ENCODE data around the gene GTSF1L. TPM values are rescaled to one million over a fixed set of nuclear protein-coding genes. Genes with fewer than 3 reads are reported as not detected.

GTSF1L gene
- total RNA-seq, 1 donor from 2014 or later: not detected

GRCh38 chr20:43736588-43737158 is 9.9 kb upstream of the GTSF1L start:
- Mint-ChIP-seq H3K27me3 (no peaks in the 10 kb centered on the region), H3K4me1 (peaks cover 24% of the 10 kb centered on the region), H3K36me3 (ENCODE audit: low read depth) (no peaks in the 10 kb centered on the region), H3K4me3 (peak overlapping the region; percentile 10), H3K27ac (peak overlapping the region; percentile 78), H3K9me3 (no peaks in the 10 kb centered on the region)
- intact Hi-C loops (cut with micrococcal nuclease): loop anchor here (1.0 to 2.0 kb wide), 2 partner anchors 14 to 15 kb away; no protein-coding TSS in a partner anchor
- DNase-seq: peak; percentile 78

DNA sequence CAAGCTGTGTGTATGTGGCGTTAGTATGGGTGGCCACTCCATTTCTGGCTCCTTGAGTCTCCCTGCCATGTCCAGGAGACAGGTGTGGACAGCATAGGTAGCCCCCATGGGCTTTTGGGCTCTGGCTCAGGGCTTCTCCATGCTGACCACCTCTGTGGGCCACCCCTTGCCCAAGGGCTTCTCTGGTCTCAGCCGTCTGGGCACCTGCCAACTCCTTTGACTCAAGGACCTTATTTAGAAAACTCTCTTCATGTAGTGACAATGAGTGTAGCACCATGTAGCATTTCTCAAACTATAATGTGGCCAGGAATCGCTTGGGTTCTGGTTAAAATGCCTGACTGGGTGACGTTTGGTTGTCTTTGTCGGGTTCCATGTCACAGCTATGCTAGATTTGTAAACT is 5.1 kb upstream of the GTSF1L start:
- Mint-ChIP-seq H3K9me3 (no peaks in the 10 kb centered on the region), H3K27me3 (no peaks in the 10 kb centered on the region), H3K4me1 (peaks cover 29% of the 10 kb centered on the region), H3K27ac (no peak overlapping the region), H3K4me3 (no peak overlapping the region), H3K36me3 (ENCODE audit: low read depth) (peaks cover 7% of the 10 kb centered on the region)
- DNase-seq: no peak
- intact Hi-C loops (cut with micrococcal nuclease): no loop called here

DNA sequence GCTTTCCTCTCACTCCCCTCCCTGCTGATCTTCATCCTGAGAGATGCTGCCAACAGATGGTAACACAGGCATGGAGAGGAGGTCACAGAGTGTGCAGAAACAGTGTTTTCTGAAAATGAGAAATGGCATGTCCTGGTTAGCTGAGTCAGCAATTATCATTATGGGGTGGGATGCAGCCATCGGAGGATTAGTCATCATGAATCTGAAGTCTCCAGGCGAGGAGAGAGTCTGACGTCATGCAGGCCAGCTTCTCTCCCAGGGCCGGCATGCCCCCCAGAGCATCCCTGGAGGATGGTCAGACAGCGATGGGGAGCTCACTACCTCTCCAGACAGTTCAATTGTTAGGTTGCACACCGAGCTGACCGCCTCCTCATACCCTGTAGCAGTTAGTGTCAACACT is 4.7 kb upstream of the GTSF1L start:
- peaks cover 7% of the 10 kb centered on the region for H3K36me3 Mint-ChIP-seq (ENCODE audit: low read depth)
- no peaks in the 10 kb centered on the region for H3K27me3 Mint-ChIP-seq
- peaks cover 25% of the 10 kb centered on the region for H3K4me1 Mint-ChIP-seq
- no peak overlapping the region for H3K27ac Mint-ChIP-seq
- no peak for DNase-seq
- intact Hi-C loops (cut with micrococcal nuclease): no loop called here
- no peaks in the 10 kb centered on the region for H3K9me3 Mint-ChIP-seq
- H3K4me3 Mint-ChIP-seq: no peak overlapping the region

DNA sequence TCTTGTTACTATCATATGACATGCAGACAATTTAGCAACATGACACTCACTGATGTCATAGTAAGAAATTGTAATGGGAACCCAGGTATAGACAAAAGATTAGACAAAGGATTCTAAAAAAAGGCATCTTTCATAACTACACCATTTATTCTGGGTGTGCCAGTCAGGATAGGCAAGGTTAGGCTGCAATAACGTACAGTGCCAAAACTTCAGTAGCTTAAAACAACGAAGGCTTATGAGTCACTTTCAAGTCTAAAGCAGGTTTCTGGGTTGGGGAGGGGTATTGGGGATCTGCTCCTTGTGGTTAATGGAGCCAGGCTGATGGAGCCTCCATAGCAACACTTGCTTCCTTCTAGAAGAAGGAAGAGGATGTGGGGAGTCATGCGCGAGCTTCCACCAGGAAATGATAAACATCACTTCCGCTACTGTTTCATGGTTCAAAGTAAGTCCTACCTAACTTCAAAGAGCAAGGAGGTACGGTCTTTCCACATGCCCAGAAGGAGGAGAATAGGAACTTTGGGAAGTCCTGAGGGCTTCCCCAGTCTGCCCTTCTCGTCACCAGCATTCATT is 2.0 kb upstream of the GTSF1L start:
- intact Hi-C loops (cut with micrococcal nuclease): no loop called here
- H3K4me1 Mint-ChIP-seq: peaks cover 22% of the 10 kb centered on the region
- H3K27ac Mint-ChIP-seq: no peak overlapping the region
- H3K9me3 Mint-ChIP-seq: no peaks in the 10 kb centered on the region
- H3K27me3 Mint-ChIP-seq: no peaks in the 10 kb centered on the region
- no peak overlapping the region for H3K4me3 Mint-ChIP-seq
- no peak for DNase-seq
- H3K36me3 Mint-ChIP-seq (ENCODE audit: low read depth): peaks cover 7% of the 10 kb centered on the region

- Mint-ChIP-seq H3K27ac (no peak overlapping the region), H3K4me3 (no peak overlapping the region)
Observed at GRCh38 chr20:43727980-43728590, 1.3 kb upstream of the GTSF1L start.

GRCh38 chr20:43726333-43726732 is 469 bp downstream of the GTSF1L start:
- H3K9me3 Mint-ChIP-seq: no peaks in the 10 kb centered on the region
- no peaks in the 10 kb centered on the region for H3K27me3 Mint-ChIP-seq
- no peak overlapping the region for H3K27ac Mint-ChIP-seq
- no peak for DNase-seq
- peaks cover 25% of the 10 kb centered on the region for H3K4me1 Mint-ChIP-seq
- H3K36me3 Mint-ChIP-seq (ENCODE audit: low read depth): peaks cover 7% of the 10 kb centered on the region
- H3K4me3 Mint-ChIP-seq: no peak overlapping the region
- intact Hi-C loops (cut with micrococcal nuclease): no loop called here

More at GRCh38 chr20:43727980-43728590, 1.3 kb upstream of the GTSF1L start:
- DNase-seq: peak; percentile 75
- Mint-ChIP-seq H3K9me3 (no peaks in the 10 kb centered on the region), H3K4me1 (peaks cover 21% of the 10 kb centered on the region), H3K27me3 (no peaks in the 10 kb centered on the region), H3K36me3 (ENCODE audit: low read depth) (peaks cover 7% of the 10 kb centered on the region)
- intact Hi-C loops (cut with micrococcal nuclease): no loop called here

- intact Hi-C loops (cut with micrococcal nuclease): no loop called here
- no peak for DNase-seq
- Mint-ChIP-seq H3K27me3 (no peaks in the 10 kb centered on the region), H3K36me3 (ENCODE audit: low read depth) (peaks cover 7% of the 10 kb centered on the region), H3K9me3 (no peaks in the 10 kb centered on the region), H3K4me3 (no peak overlapping the region), H3K4me1 (peaks cover 26% of the 10 kb centered on the region), H3K27ac (no peak overlapping the region)
Observed at GRCh38 chr20:43725666-43726065, 1.1 kb downstream of the GTSF1L start.

GRCh38 chr20:43724383-43724782 is 2.4 kb downstream of the GTSF1L start:
- Mint-ChIP-seq H3K9me3 (peaks cover 4% of the 10 kb centered on the region), H3K4me3 (no peak overlapping the region), H3K27ac (no peak overlapping the region), H3K4me1 (peaks cover 26% of the 10 kb centered on the region), H3K27me3 (no peaks in the 10 kb centered on the region), H3K36me3 (ENCODE audit: low read depth) (peaks cover 12% of the 10 kb centered on the region)
- intact Hi-C loops (cut with micrococcal nuclease): no loop called here
- DNase-seq: no peak

DNA sequence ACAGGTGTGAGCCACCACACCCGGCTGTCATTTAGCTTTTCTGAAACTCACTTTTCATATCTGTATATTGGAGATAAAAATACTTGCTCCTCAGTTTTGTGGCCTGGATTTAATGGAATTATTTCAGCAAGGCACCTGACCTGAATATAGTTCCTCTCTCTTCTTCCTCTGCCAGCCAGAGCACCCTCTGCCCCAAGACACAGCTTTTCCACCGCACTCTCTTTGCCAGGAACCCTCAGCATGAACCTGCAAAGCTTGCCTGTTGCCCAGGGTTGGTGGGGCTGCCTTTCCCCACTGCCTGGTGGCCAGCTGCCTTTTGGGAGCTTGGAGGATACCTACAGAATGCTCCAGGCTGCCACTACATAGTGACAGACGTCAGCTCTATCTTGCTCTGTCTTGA is 3.1 kb downstream of the GTSF1L start:
- peaks cover 13% of the 10 kb centered on the region for H3K36me3 Mint-ChIP-seq (ENCODE audit: low read depth)
- H3K4me3 Mint-ChIP-seq: no peak overlapping the region
- H3K27ac Mint-ChIP-seq: no peak overlapping the region
- H3K27me3 Mint-ChIP-seq: no peaks in the 10 kb centered on the region
- H3K4me1 Mint-ChIP-seq: peaks cover 21% of the 10 kb centered on the region
- intact Hi-C loops (cut with micrococcal nuclease): loop anchor here (2.0 kb wide), 2 partner anchors 13 to 27 kb away; no protein-coding TSS in a partner anchor
- no peak for DNase-seq
- peaks cover 4% of the 10 kb centered on the region for H3K9me3 Mint-ChIP-seq

DNA sequence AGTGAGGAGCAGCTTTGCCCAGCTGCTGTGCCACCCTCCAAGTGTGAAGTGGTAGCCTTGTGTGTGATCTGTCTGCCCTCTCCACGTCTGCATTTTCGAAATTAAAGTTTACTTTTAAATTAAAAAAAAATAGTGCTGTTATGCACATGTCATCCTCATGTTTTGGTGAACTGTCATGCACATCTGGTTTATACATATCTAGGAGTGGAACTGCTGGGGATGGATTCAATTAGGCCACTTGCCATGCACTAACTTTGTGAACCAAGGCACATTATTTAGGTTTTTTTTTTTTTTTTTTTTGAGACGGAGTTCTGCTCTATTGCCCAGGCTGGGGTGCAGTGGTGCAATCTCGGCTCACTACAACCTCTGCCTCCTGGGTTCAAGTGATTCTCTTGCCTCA is 3.6 kb downstream of the GTSF1L start:
- DNase-seq: no peak
- H3K4me1 Mint-ChIP-seq: peaks cover 17% of the 10 kb centered on the region
- intact Hi-C loops (cut with micrococcal nuclease): loop anchor here (2.0 kb wide), 2 partner anchors 14 to 28 kb away; no protein-coding TSS in a partner anchor
- no peak overlapping the region for H3K4me3 Mint-ChIP-seq
- peaks cover 4% of the 10 kb centered on the region for H3K9me3 Mint-ChIP-seq
- peaks cover 10% of the 10 kb centered on the region for H3K36me3 Mint-ChIP-seq (ENCODE audit: low read depth)
- no peak overlapping the region for H3K27ac Mint-ChIP-seq
- no peaks in the 10 kb centered on the region for H3K27me3 Mint-ChIP-seq

GRCh38 chr20:43722153-43722505 is 4.7 kb downstream of the GTSF1L start:
- peak overlapping the region; percentile 66 for H3K4me3 Mint-ChIP-seq
- DNase-seq: peak; percentile 87
- intact Hi-C loops (cut with micrococcal nuclease): loop anchor here (2.0 kb wide), 2 partner anchors 15 to 29 kb away; no protein-coding TSS in a partner anchor

DNA sequence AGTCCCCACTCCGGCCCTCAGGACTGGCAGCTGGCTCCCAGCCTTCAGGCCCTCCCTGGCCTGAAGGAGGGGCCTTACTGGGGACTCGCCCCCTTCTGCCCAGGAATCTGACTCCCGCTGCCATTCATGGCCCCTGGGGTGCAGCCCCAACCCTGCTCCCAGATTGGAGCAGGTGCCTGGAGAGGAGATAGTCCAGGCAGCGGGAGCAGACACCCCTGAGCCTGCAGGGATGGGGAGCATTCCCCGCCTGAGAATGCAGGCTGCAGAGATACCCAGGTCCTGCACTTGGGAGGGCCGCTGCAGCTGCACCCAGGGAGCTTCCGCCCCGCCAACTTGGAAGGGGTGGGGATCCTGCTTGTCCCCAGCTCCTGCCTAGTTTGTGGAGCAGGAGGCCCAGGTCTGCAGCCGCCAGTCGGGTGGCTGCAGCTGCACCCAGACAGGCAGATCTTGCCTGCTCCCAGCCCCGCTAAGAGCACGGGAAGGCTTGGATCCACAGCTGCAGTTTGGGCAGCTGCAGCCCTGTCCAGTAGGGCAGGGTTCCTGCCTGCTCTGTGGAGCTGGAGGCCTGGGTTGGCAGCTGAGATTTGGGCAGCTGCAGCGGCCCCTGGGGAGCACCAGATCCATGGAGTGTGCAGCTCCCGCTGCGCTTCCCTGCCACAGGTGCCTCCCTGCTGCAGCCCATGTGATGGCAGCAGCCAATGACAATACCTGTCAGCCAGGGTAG is 5.2 kb downstream of the GTSF1L start:
- Mint-ChIP-seq H3K9me3 (peaks cover 4% of the 10 kb centered on the region), H3K27me3 (no peaks in the 10 kb centered on the region), H3K27ac (peak overlapping the region; percentile 79), H3K4me3 (peak overlapping the region; percentile 66), H3K36me3 (ENCODE audit: low read depth) (peaks cover 15% of the 10 kb centered on the region), H3K4me1 (peaks cover 16% of the 10 kb centered on the region)
- intact Hi-C loops (cut with micrococcal nuclease): loop anchor here (2.0 kb wide), 2 partner anchors 15 to 29 kb away; no protein-coding TSS in a partner anchor
- DNase-seq: no peak

More at GRCh38 chr20:43722153-43722505, 4.7 kb downstream of the GTSF1L start:
- Mint-ChIP-seq H3K4me1 (peaks cover 14% of the 10 kb centered on the region), H3K27me3 (no peaks in the 10 kb centered on the region), H3K27ac (peak overlapping the region; percentile 79), H3K9me3 (peaks cover 4% of the 10 kb centered on the region), H3K36me3 (ENCODE audit: low read depth) (peaks cover 12% of the 10 kb centered on the region)

GRCh38 chr20:43721097-43721428 is 5.7 kb downstream of the GTSF1L start:
- H3K9me3 Mint-ChIP-seq: peaks cover 4% of the 10 kb centered on the region
- no peaks in the 10 kb centered on the region for H3K27me3 Mint-ChIP-seq
- peaks cover 16% of the 10 kb centered on the region for H3K4me1 Mint-ChIP-seq
- no peak overlapping the region for H3K27ac Mint-ChIP-seq
- intact Hi-C loops (cut with micrococcal nuclease): no loop called here
- no peak for DNase-seq
- no peak overlapping the region for H3K4me3 Mint-ChIP-seq
- H3K36me3 Mint-ChIP-seq (ENCODE audit: low read depth): peaks cover 15% of the 10 kb centered on the region

DNA sequence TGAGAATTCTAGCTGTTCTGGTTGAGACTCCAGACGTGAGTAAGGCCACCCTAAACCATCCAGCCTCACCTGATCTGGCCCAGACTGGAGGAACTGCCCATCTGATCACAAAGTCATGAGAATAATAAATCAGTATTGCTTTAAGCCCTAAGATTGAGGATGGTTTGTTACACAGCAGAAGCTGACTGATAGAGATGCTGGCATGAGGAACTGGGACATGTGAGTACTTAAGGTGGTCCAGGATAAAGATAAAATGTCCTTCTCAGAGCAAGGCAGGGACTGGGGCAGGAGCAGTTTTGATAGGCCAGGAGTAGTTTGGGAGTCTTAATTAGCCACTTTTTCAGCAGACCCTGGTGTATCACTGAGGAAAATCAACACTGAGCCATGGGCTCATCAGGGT is 6.8 kb downstream of the GTSF1L start:
- DNase-seq: no peak
- Mint-ChIP-seq H3K4me1 (peaks cover 16% of the 10 kb centered on the region), H3K4me3 (no peak overlapping the region)

More for the DNA sequence above, 6.8 kb downstream of the GTSF1L start:
- Mint-ChIP-seq H3K27me3 (no peaks in the 10 kb centered on the region), H3K27ac (peak overlapping the region; percentile 1), H3K9me3 (peaks cover 4% of the 10 kb centered on the region), H3K36me3 (ENCODE audit: low read depth) (peaks cover 20% of the 10 kb centered on the region)
- intact Hi-C loops (cut with micrococcal nuclease): no loop called here

All from activated CD4-positive, alpha-beta T cell treated with anti-CD3 and anti-CD28 coated beads, Interleukin-2, amount 10 ng/mL, durations not matched to agents 24 days and 14 days (primary cell).